Medulla oblongata (tissue), 1 donor: ENCODE data around the gene SYNRG.

Experiments used
- DNase-seq: peaks from one replicate; pipeline ENCODE4 v3.0.0-alpha.2; 2015; ENCODE audit errors: extremely low spot score

Gene SYNRG

GRCh38 chr17:37475731-37476420 is 133.3 kb downstream of the SYNRG start:
- no peak for DNase-seq

- DNase-seq: no peak
These were observed 139.0 kb downstream of the SYNRG start for GRCh38 chr17:37470181-37470580.

GRCh38 chr17:37466471-37466870 is 142.7 kb downstream of the SYNRG start:
- DNase-seq: no peak

- no peak for DNase-seq
These were observed 144.1 kb downstream of the SYNRG start for GRCh38 chr17:37465069-37465616.
